PC-9 (cell line): ENCODE data around the gene EHMT1. TPM values are rescaled to one million over a fixed set of nuclear protein-coding genes. Genes with fewer than 3 reads are reported as not detected.

ENCODE experiments used
- BruUV-seq: library from RNA; stranded (reverse); fragments of 400-500 nt; replicated peaks from 2 replicates; lab custom pipeline; 2021; lab: Mats Ljungman, UMichigan
- CTCF ChIA-PET: fragments of 300-600 bp; sonication (Branson Sonifier 250); formaldehyde crosslinking; loops from one replicate; lab custom pipeline; 2022; ENCODE audit warnings: antibody characterized with exemption; lab: Charles Lee
- POLR2A ChIA-PET: fragments of 300-600 bp; sonication (Branson Sonifier 250); formaldehyde crosslinking; loops from one replicate; lab custom pipeline; 2022; ENCODE audit warnings: antibody characterized with exemption; ENCODE audit not compliant: unreplicated experiment; lab: Charles Lee
- DNase-seq, 2 experiments: peaks; one replicate each; pipeline versions ENCODE4 v3.0.0 to v3.0.0-alpha.2; 2015 to 2022; ENCODE audit warnings: mixed read lengths in 1 of 2
- H2AFZ ChIP-seq: fragments of 200-600 bp; sonication (generic); 2 replicates; pipeline ENCODE4 v1.8.1; 2017; ENCODE audit warnings: antibody characterized with exemption
- H3F3A ChIP-seq: fragments of 200-600 bp; sonication (generic); 2 replicates; pipeline ENCODE4 v1.8.1; 2017; ENCODE audit warnings: antibody characterized with exemption, mild to moderate bottlenecking, low read depth; ENCODE audit not compliant: insufficient read depth
- H3K27ac ChIP-seq: fragments of 200-600 bp; sonication (generic); 2 replicates; pipeline ENCODE4 v1.6.1; 2016; ENCODE audit warnings: mixed run types
- H3K27me3 ChIP-seq: fragments of 200-600 bp; sonication (generic); 2 replicates; pipeline ENCODE4 v1.6.1; 2016; ENCODE audit warnings: low read depth, mixed run types; ENCODE audit not compliant: insufficient read depth
- H3K36me3 ChIP-seq: fragments of 200-600 bp; sonication (generic); 2 replicates; pipeline ENCODE4 v1.6.1; 2016; ENCODE audit warnings: low read depth, mixed run types
- H3K4me1 ChIP-seq: fragments of 200-600 bp; sonication (generic); replicated peaks from 2 replicates; pipeline ENCODE4 v1.6.1; 2016; ENCODE audit warnings: mixed run types; ENCODE audit not compliant: insufficient read depth
- H3K4me2 ChIP-seq: fragments of 200-600 bp; sonication (generic); 2 replicates; pipeline ENCODE4 v1.6.1; 2017; ENCODE audit warnings: mixed run types
- H3K4me3 ChIP-seq: fragments of 200-600 bp; sonication (generic); 2 replicates; pipeline ENCODE4 v1.6.1; 2016; ENCODE audit warnings: mixed run types
- H3K79me2 ChIP-seq: fragments of 200-600 bp; sonication (generic); 2 replicates; pipeline ENCODE4 v1.6.1; 2017; ENCODE audit warnings: low read depth, mixed run types
- H3K9me2 ChIP-seq: fragments of 200-600 bp; sonication (generic); 2 replicates; pipeline ENCODE4 v1.8.1; 2017; ENCODE audit warnings: mild to moderate bottlenecking; ENCODE audit not compliant: insufficient read depth
- H3K9me3 ChIP-seq: fragments of 200-600 bp; sonication (generic); 2 replicates; pipeline ENCODE4 v1.8.1; 2016; ENCODE audit warnings: low read depth; ENCODE audit not compliant: insufficient read depth
- H4K20me1 ChIP-seq: fragments of 200-600 bp; sonication (generic); 2 replicates; pipeline ENCODE4 v1.8.1; 2017; ENCODE audit not compliant: insufficient read depth
- CTCF ChIP-seq: fragments of 200-600 bp; sonication (generic); conservative IDR thresholded peaks from 2 replicates; pipeline ENCODE4 v1.6.1; 2017; ENCODE audit warnings: mixed run types, antibody characterized with exemption, mild to moderate bottlenecking, moderate library complexity
- EZH2 ChIP-seq: fragments of 200-600 bp; sonication (generic); IDR thresholded peaks from 2 replicates; pipeline ENCODE4 v1.8.0; 2017; ENCODE audit warnings: antibody characterized with exemption, low read depth
- intact Hi-C: fragments of 100-400 bp; cut with micrococcal nuclease; formaldehyde crosslinking; loops from one replicate; pipeline ENCODE4 v1.10.0; 2022; ENCODE audit not compliant: unreplicated experiment
- total RNA-seq: library from RNA; stranded (reverse); gene quantifications from 2 replicates; pipeline ENCODE4 v1.2.3, GENCODE V29; 2021

The EHMT1 gene
- total RNA-seq, 1 experiment from 2014 or later = 116 TPM

GRCh38 chr9:137798142-137798541, 179.3 kb downstream of the EHMT1 start:
- Histone ChIP-seq H3K79me2 (no peaks in the 10 kb centered on the region), H3K4me1 (no peaks in the 10 kb centered on the region), H3K4me2 (no peak overlapping the region), H3K27ac (no peak overlapping the region), H2AFZ (no peak overlapping the region), H3K9me2 (no peaks in the 10 kb centered on the region), H3K4me3 (no peak overlapping the region), H3K27me3 (no peaks in the 10 kb centered on the region), H3K36me3 (no peaks in the 10 kb centered on the region), H3K9me3 (no peaks in the 10 kb centered on the region), H3F3A (no peaks in the 10 kb centered on the region), H4K20me1 (no peaks in the 10 kb centered on the region)
- ChIA-PET POLR2A (no interaction called here), CTCF (no interaction called here)
- no peak for TF ChIP-seq CTCF
- TF ChIP-seq EZH2 = no peak
- no TSS peak for BruUV-seq
- intact Hi-C loops = no loop called here
- DNase-seq = no peak

GRCh38 chr9:137798901-137799629, 180.3 kb downstream of the EHMT1 start:
- H3K9me2 ChIP-seq = no peaks in the 10 kb centered on the region
- CTCF ChIA-PET = no interaction called here
- no TSS peak for BruUV-seq

GRCh38 chr9:137799630-137799983, 180.8 kb downstream of the EHMT1 start:
- POLR2A ChIA-PET = no interaction called here
- BruUV-seq = no TSS peak
- no peak for DNase-seq

More at GRCh38 chr9:137798901-137799629, 180.3 kb downstream of the EHMT1 start:
- no peaks in the 10 kb centered on the region for H3K27me3 ChIP-seq
- H3K4me2 ChIP-seq = no peak overlapping the region
- no peaks in the 10 kb centered on the region for H3K36me3 ChIP-seq
- no peaks in the 10 kb centered on the region for H3K79me2 ChIP-seq
- H3K9me3 ChIP-seq = no peaks in the 10 kb centered on the region
- H3K27ac ChIP-seq = no peak overlapping the region
- DNase-seq = no peak
- H2AFZ ChIP-seq = no peak overlapping the region
- no peak overlapping the region for H3K4me3 ChIP-seq
- H3F3A ChIP-seq = no peaks in the 10 kb centered on the region
- intact Hi-C loops = no loop called here
- POLR2A ChIA-PET = no interaction called here
- H3K4me1 ChIP-seq = no peaks in the 10 kb centered on the region
- TF ChIP-seq EZH2 = no peak
- no peak for TF ChIP-seq CTCF
- H4K20me1 ChIP-seq = no peaks in the 10 kb centered on the region

More at GRCh38 chr9:137799630-137799983, 180.8 kb downstream of the EHMT1 start:
- Histone ChIP-seq H3K27me3 (no peaks in the 10 kb centered on the region), H2AFZ (no peak overlapping the region), H3K4me2 (no peak overlapping the region), H3F3A (peaks cover under 1% of the 10 kb centered on the region; the same call in 1 of the 2 replicates), H3K4me3 (no peak overlapping the region), H3K9me3 (no peaks in the 10 kb centered on the region), H3K9me2 (no peaks in the 10 kb centered on the region), H3K36me3 (no peaks in the 10 kb centered on the region), H3K4me1 (no peaks in the 10 kb centered on the region), H3K27ac (no peak overlapping the region), H3K79me2 (no peaks in the 10 kb centered on the region), H4K20me1 (0 out of 2 replicates have a peak, but pooled peaks cover 3% of the 10 kb centered on the region)
- intact Hi-C loops = no loop called here
- CTCF ChIA-PET = no interaction called here
- TF ChIP-seq CTCF = no peak
- TF ChIP-seq EZH2 = no peak
